ENCODE data around the gene MYO1B. TPM values are rescaled to one million over a fixed set of nuclear protein-coding genes. Genes with fewer than 3 reads are reported as not detected.

MYO1B gene
- 27.0 and 42.4 TPM in 2 replicates for total RNA-seq

DNA sequence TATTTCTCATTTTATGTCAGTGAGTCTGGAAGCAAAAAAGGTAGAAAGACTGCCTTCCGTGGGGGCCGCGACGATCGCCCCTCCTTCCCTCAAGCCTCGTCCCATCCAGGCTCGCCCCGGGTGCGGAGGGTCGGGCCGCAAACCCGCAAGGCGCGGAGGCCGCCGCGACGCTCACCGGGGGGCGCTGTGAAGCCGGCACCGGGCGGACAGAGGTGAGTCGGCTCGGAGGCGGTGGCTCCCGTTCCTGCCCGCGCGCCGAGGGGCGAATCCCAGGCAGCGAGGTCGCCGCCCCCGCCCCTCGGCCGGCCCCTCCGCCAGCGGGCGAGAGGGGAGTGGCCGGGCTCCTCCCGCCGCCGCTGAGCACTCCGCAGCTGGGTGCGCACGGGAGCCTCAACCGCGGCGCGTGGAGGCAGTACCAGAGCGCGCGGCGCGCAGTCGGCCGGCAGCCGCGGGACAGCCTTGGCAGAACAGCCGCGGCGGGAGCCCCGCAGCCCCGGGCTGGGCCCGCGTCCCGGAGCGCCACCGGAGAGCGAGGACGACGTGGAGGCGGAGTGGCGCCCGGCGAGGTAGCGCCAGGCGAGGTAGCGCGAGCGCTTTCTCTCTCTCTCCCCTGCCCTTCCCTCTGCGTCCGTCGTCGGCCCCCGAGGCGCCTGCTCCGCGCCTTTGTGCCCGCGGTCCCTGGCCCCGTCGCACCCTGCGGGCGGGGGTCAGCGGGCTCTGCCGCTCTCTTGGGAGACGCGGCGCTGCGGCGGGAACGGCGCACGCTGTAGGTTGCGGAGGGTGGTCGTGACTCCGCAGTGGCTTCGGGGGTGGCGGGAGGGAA lies at the start of gene MYO1B:
Gene MYO1B (plus strand): TSS at position 359 of the 823 bp plus-strand sequence. CDS start 31,492 bp downstream, outside the sequence.

Other genes starting within 250 kb of the MYO1B start
- 49.9 and 94.4 TPM in 2 replicates for gene STAT1, start 231.2 kb upstream of the MYO1B start, total RNA-seq
- gene STAT4, start 94.4 kb upstream of the MYO1B start, total RNA-seq: under 0.01 and 0.38 TPM in 2 replicates

Data from mesangial cell (primary cell).